Measurements from ENCODE around the gene ATG101. TPM values are rescaled to one million over a fixed set of nuclear protein-coding genes. Genes with fewer than 3 reads are reported as not detected.

ATG101 gene
- total and polyA plus RNA-seq, 11 donors: 18.9 to 108 (median 24.1) TPM

DNA sequence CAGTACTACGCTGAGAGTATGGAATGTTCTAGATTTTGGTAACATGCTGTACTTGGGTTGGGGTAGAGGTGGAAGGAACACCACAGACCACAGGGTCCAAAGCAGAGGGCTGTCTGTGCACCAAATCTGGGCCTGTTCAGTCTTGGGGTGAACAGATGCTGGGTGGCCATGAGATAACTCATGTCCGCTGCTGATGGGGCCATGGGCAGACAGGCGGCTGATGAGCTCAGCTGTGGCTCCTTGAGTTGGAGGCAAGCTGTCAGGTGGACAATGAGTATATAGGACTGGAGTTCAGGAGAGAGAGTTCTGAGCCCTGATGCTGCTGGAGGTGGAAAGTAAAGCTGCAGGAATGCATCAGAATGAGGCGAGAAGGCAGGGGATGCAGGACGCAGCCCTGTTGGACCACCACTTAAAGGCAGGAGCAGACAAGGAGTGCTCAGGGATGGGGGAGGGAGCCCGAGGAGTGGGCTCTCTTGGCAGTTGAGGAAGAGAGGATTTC lies 16.0 kb downstream of the ATG101 start:
- Histone ChIP-seq H3K36me3 (no peaks in the 10 kb centered on the region), H3K27me3 (peaks cover 0 to 12% (median 3%) of the 10 kb centered on the region in 9 donors), H3K9me3 (no peaks in the 10 kb centered on the region), H3K4me3 (no peak overlapping the region), H3K4me1 (peaks cover 6 to 29% (median 25%) of the 10 kb centered on the region in 12 donors), H3K27ac (no peak overlapping the region)
- intact Hi-C loops (cut with DNase I): loop anchor here in 2 of 10 donors (5.0 to 10.0 kb wide), 3 partner anchors 78 to 191 kb away; partner anchors contain the start of genes ACVRL1 (in 1 of the 2) and TAMALIN (in 1 of the 2)
- TF ChIP-seq POLR2A (IDR thresholded peaks at IDR 0.05): no peak
- TF ChIP-seq, protein P1, sequence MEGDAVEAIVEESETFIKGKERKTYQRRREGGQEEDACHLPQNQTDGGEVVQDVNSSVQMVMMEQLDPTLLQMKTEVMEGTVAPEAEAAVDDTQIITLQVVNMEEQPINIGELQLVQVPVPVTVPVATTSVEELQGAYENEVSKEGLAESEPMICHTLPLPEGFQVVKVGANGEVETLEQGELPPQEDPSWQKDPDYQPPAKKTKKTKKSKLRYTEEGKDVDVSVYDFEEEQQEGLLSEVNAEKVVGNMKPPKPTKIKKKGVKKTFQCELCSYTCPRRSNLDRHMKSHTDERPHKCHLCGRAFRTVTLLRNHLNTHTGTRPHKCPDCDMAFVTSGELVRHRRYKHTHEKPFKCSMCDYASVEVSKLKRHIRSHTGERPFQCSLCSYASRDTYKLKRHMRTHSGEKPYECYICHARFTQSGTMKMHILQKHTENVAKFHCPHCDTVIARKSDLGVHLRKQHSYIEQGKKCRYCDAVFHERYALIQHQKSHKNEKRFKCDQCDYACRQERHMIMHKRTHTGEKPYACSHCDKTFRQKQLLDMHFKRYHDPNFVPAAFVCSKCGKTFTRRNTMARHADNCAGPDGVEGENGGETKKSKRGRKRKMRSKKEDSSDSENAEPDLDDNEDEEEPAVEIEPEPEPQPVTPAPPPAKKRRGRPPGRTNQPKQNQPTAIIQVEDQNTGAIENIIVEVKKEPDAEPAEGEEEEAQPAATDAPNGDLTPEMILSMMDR (IDR thresholded peaks at IDR 0.05): no peak
- 87 to 91% (median 88%) methylated on average over 6 of the region's 6 CpGs for WGBS, 4 donors
- ATAC-seq (no peak), DNase-seq (no peak)

DNA sequence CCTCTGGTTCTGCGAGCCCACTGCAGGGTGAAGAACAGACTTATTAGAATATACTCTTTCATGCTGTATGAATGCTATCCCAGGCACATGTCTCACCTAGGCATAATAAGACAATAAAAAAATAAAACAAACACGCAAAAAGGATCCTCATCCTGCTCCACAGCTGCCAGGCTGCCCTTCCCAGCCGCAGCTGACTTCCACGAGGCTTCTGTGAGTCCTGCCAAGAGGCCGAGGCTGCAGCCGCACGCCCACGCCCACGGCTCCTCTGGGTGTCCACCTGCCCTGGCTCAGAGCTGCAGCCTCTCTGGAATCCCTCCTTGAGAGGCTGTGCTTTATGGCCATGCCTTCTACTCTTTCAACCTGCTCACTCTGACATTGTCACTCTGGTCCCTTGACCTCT lies 16.6 kb downstream of the ATG101 start:
- H3K4me3 ChIP-seq: no peak overlapping the region
- intact Hi-C loops (cut with DNase I): loop anchor here in 2 of 10 donors (5.0 to 10.0 kb wide), 3 partner anchors 79 to 192 kb away; partner anchors contain the start of genes ACVRL1 (in 1 of the 2) and TAMALIN (in 1 of the 2)
- peaks cover 0 to 17% (median 3%) of the 10 kb centered on the region in 9 donors for H3K27me3 ChIP-seq
- DNase-seq: no peak
- ATAC-seq: no peak
- 56 to 68% (median 62%) methylated on average over 9 of the region's 9 CpGs for whole genome bisulfite sequencing, 4 donors
- no peaks in the 10 kb centered on the region for H3K9me3 ChIP-seq
- no peak overlapping the region for H3K27ac ChIP-seq
- H3K36me3 ChIP-seq: no peaks in the 10 kb centered on the region
- TF ChIP-seq POLR2A (IDR thresholded peaks at IDR 0.05): no peak
- TF ChIP-seq, protein P1 (IDR thresholded peaks at IDR 0.05): no peak
- peaks cover 4 to 23% (median 19%) of the 10 kb centered on the region in 12 donors for H3K4me1 ChIP-seq

DNA sequence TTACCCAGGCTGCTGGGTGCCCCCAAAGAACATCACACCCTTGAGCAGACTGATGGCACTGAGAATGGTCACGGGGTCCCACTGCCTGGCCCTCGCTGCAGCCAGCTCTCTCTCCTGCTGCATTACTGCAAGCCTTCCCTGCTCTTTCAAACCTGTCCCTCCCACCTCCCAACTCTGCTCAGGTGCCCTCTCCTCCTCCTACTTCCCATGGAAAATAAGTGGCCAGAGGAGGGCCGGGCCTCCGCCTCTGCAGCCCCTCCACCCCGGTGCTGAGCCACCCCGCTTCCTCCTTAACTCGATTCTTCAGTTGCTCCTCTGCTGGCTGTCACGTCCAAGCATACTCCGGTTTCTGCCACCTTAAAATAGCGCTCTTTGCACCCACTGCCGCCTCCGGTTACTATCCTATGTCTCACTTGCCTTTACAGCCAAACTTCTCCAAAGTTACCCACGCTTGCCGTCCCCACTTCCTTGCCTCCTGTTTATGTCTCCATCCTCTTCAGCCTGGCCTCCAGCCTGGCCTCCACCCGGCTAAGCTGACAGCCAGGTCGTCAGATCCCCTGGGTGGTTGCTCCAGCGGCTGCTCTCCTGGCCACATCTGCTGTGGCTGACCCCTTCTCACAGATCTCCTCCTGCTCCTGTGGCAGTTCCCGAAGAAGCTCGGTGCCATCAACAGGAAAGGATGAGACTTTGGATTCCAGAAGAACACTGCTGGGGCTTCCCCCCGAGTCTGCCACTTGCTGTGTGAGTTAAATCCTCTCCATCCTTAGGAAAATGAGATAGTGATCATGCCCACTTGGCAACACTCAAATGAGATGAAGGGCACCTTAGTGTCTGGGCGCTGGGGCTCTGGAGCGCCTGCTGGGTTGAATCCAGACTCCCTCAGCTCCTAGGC lies 17.4 kb downstream of the ATG101 start:
- Histone ChIP-seq H3K27ac (no peak overlapping the region), H3K27me3 (peaks cover 0 to 22% (median 4%) of the 10 kb centered on the region in 9 donors), H3K36me3 (no peaks in the 10 kb centered on the region), H3K4me1 (peaks cover 0 to 14% (median 12%) of the 10 kb centered on the region in 12 donors), H3K4me3 (no peak overlapping the region), H3K9me3 (no peaks in the 10 kb centered on the region)
- intact Hi-C loops (cut with DNase I): loop anchor here in 2 of 10 donors (5.0 to 10.0 kb wide), 3 partner anchors 80 to 192 kb away; partner anchors contain the start of genes ACVRL1 (in 1 of the 2) and TAMALIN (in 1 of the 2)
- DNase-seq (no peak), ATAC-seq (no peak)
- no peak for TF ChIP-seq POLR2A (IDR thresholded peaks at IDR 0.05)
- TF ChIP-seq, protein P1 (IDR thresholded peaks at IDR 0.05): no peak
- WGBS, 4 donors: 70 to 74% (median 73%) methylated on average over 21 to 22 of the region's 22 CpGs
